NB4 (cell line): ENCODE measurements around the gene CPNE1.

Experiments
- CTCF ChIP-seq: IDR thresholded peaks from one replicate; pipeline ENCODE4 v1.5.1; 2012; ENCODE audit warnings: low read depth, low read length
- POLR2A ChIP-seq: IDR thresholded peaks from 2 replicates; pipeline ENCODE4 v1.6.1; 2011; ENCODE audit warnings: mild to moderate bottlenecking; ENCODE audit not compliant: insufficient read length; ENCODE audit errors: extremely low read depth
- TF ChIP-seq, protein P1 (sequence below): IDR thresholded peaks from 2 replicates; pipeline ENCODE4 v1.6.1; 2011; ENCODE audit warnings: low read depth, low read length

- TF ChIP-seq CTCF, result no peak
- TF ChIP-seq, protein P1, sequence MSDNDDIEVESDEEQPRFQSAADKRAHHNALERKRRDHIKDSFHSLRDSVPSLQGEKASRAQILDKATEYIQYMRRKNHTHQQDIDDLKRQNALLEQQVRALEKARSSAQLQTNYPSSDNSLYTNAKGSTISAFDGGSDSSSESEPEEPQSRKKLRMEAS, result no peak
- TF ChIP-seq POLR2A, result no peak
These were observed 87.9 kb downstream of the CPNE1 start for GRCh38 chr20:35576816-35577215.
